WTC11 (cell line): ENCODE measurements around the gene SLIT1. TPM values are rescaled to one million over a fixed set of nuclear protein-coding genes. Genes with fewer than 3 reads are reported as not detected.

Source experiments
- ATAC-seq: fragments of 200-7000 bp; cut with Tn5 transposase; 2 replicates; pipeline ENCODE4 v1.10.0; 2021; ENCODE audit warnings: mild to moderate bottlenecking, moderate library complexity
- CTCF ChIA-PET: fragments of 300-600 bp; sonication (Branson Sonifier 250); formaldehyde crosslinking; loops from one replicate; lab custom pipeline; 2021; ENCODE audit warnings: antibody characterized with exemption; lab: Charles Lee
- POLR2A ChIA-PET: fragments of 350-600 bp; sonication (Branson Sonifier 250); formaldehyde crosslinking; loops from one replicate; lab custom pipeline; 2021; ENCODE audit warnings: antibody characterized with exemption; lab: Charles Lee
- DNase-seq: peaks from one replicate; pipeline ENCODE4 v3.0.0; 2021; ENCODE audit warnings: low spot score
- H3K27ac Mint-ChIP-seq: 2 replicates; pipeline ENCODE4 v1.8.0; 2021; ENCODE audit warnings: mixed read lengths
- H3K27me3 Mint-ChIP-seq: 2 replicates; pipeline ENCODE4 v1.8.0; 2021; ENCODE audit warnings: low read depth, mild to moderate bottlenecking, moderate library complexity, mixed read lengths
- H3K36me3 Mint-ChIP-seq: 2 replicates; pipeline ENCODE4 v1.8.0; 2021; ENCODE audit warnings: mixed read lengths
- H3K4me1 Mint-ChIP-seq: 2 replicates; pipeline ENCODE4 v1.8.0; 2022; ENCODE audit warnings: mixed read lengths
- H3K4me3 Mint-ChIP-seq: 2 replicates; pipeline ENCODE4 v1.8.0; 2021; ENCODE audit warnings: mild to moderate bottlenecking, moderate library complexity, mixed read lengths
- H3K9me3 Mint-ChIP-seq: 2 replicates; pipeline ENCODE4 v1.8.0; 2021; ENCODE audit warnings: mixed read lengths
- CREM ChIP-seq: sonication (generic); formaldehyde crosslinking; IDR thresholded peaks from 2 replicates; pipeline ENCODE4 v1.8.1; 2022; ENCODE audit warnings: mild to moderate bottlenecking, missing genetic modification reagents, moderate library complexity
- CTCF ChIP-seq: fragments of 200-600 bp; IDR thresholded peaks from 2 replicates; pipeline ENCODE4 v1.8.0; 2022; ENCODE audit warnings: antibody characterized with exemption
- FOXP4 ChIP-seq: sonication (generic); formaldehyde crosslinking; IDR thresholded peaks from 2 replicates; pipeline ENCODE4 v1.8.0; 2022; ENCODE audit warnings: mild to moderate bottlenecking, missing genetic modification reagents
- GABPB1 ChIP-seq: sonication (generic); formaldehyde crosslinking; IDR thresholded peaks from 2 replicates; pipeline ENCODE4 v1.8.1; 2023; ENCODE audit warnings: mild to moderate bottlenecking, missing genetic modification reagents
- NFYB ChIP-seq: sonication (generic); formaldehyde crosslinking; conservative IDR thresholded peaks from 2 replicates; pipeline ENCODE4 v1.8.0; 2022; ENCODE audit warnings: low read depth, missing genetic modification reagents
- ZBTB21 ChIP-seq: sonication (generic); formaldehyde crosslinking; IDR thresholded peaks from 2 replicates; pipeline ENCODE4 v1.8.1; 2023; ENCODE audit warnings: mild to moderate bottlenecking, missing genetic modification reagents, borderline replicate concordance
- ZNF219 ChIP-seq: sonication (generic); formaldehyde crosslinking; IDR thresholded peaks from 2 replicates; pipeline ENCODE4 v1.8.0; 2023; ENCODE audit warnings: missing genetic modification reagents, mild to moderate bottlenecking, borderline replicate concordance
- ZNF281 ChIP-seq: sonication (generic); formaldehyde crosslinking; IDR thresholded peaks from 2 replicates; pipeline ENCODE4 v1.8.0; 2023; ENCODE audit warnings: mild to moderate bottlenecking, missing genetic modification reagents
- total RNA-seq: library from RNA; stranded (reverse); gene quantifications from 3 replicates; pipeline ENCODE4 v1.2.3, GENCODE V29; 2021
- TF ChIP-seq, protein P1 (sequence below): fragments of 250-450 bp; sonication (Bioruptor Pico); IDR thresholded peaks from 2 replicates; pipeline ENCODE4 v1.9.0; 2021; ENCODE audit warnings: mild to moderate bottlenecking
- TF ChIP-seq, protein P2 (sequence below): sonication (generic); formaldehyde crosslinking; IDR thresholded peaks from 2 replicates; pipeline ENCODE4 v1.8.0; 2022; ENCODE audit warnings: missing genetic modification reagents
- TF ChIP-seq, protein P3 (sequence below): sonication (generic); formaldehyde crosslinking; conservative IDR thresholded peaks from 2 replicates; pipeline ENCODE4 v1.8.1; 2022; ENCODE audit warnings: mild to moderate bottlenecking, missing genetic modification reagents
- TF ChIP-seq, protein P4 (sequence below): sonication (generic); formaldehyde crosslinking; conservative IDR thresholded peaks from 2 replicates; pipeline ENCODE4 v1.8.1; 2023; ENCODE audit warnings: mild to moderate bottlenecking, low read depth, missing genetic modification reagents, moderate library complexity

SLIT1 gene
- total RNA-seq, 1 experiment from 2014 or later: 1.6 TPM

GRCh38 chr10:97050956-97051496 lies 134.7 kb downstream of the SLIT1 start (continued):
- TF ChIP-seq, protein P1, sequence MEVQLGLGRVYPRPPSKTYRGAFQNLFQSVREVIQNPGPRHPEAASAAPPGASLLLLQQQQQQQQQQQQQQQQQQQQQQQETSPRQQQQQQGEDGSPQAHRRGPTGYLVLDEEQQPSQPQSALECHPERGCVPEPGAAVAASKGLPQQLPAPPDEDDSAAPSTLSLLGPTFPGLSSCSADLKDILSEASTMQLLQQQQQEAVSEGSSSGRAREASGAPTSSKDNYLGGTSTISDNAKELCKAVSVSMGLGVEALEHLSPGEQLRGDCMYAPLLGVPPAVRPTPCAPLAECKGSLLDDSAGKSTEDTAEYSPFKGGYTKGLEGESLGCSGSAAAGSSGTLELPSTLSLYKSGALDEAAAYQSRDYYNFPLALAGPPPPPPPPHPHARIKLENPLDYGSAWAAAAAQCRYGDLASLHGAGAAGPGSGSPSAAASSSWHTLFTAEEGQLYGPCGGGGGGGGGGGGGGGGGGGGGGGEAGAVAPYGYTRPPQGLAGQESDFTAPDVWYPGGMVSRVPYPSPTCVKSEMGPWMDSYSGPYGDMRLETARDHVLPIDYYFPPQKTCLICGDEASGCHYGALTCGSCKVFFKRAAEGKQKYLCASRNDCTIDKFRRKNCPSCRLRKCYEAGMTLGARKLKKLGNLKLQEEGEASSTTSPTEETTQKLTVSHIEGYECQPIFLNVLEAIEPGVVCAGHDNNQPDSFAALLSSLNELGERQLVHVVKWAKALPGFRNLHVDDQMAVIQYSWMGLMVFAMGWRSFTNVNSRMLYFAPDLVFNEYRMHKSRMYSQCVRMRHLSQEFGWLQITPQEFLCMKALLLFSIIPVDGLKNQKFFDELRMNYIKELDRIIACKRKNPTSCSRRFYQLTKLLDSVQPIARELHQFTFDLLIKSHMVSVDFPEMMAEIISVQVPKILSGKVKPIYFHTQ: no peak
- no peak for TF ChIP-seq GABPB1 (CRISPR knock-in tag)
- TF ChIP-seq, all 79 proteins: peak for 0

DNA sequence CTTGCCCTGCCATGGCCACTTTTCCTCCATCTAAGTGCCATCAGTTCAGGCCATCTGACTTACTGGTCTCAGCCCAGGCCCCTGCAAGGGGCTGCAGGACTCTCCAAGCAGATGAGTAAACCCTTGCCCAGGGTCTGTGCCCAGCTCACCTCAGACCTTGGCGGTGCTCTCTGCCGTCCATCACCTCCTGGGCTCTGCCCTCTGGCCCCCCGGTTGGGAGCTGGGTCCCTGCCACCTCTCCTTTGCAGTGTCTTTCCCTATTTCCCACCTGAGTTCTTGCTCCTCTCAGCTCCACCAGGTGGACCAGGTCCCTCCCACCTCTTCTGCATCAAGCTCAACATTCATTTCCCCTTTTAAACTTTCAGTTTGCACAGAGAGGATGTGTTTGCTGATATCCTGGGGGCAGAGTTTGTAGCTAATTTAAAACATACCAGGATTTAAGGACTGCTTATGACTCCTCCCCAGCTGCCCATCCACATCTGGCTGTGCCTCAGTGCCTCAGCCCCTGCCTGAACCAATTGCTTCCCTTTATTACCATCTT lies 135.5 kb downstream of the SLIT1 start:
- ChIA-PET CTCF (interaction anchor here (0.6 to 2.0 kb wide), 8 partner anchors 9 to 639 kb away, joined by 3 to 8 read pairs (median 6); no protein-coding TSS in a partner anchor), POLR2A (no interaction called here)
- Mint-ChIP-seq H3K4me1 (peaks cover 9% of the 10 kb centered on the region; the same call in 1 of the 2 replicates), H3K4me3 (no peak overlapping the region), H3K9me3 (peaks cover 11% of the 10 kb centered on the region), H3K36me3 (peaks cover 3% of the 10 kb centered on the region; the same call in 1 of the 2 replicates), H3K27me3 (no peaks in the 10 kb centered on the region; the same call in 1 of the 2 replicates), H3K27ac (no peak overlapping the region)
- no peak for ATAC-seq
- TF ChIP-seq, protein P2, sequence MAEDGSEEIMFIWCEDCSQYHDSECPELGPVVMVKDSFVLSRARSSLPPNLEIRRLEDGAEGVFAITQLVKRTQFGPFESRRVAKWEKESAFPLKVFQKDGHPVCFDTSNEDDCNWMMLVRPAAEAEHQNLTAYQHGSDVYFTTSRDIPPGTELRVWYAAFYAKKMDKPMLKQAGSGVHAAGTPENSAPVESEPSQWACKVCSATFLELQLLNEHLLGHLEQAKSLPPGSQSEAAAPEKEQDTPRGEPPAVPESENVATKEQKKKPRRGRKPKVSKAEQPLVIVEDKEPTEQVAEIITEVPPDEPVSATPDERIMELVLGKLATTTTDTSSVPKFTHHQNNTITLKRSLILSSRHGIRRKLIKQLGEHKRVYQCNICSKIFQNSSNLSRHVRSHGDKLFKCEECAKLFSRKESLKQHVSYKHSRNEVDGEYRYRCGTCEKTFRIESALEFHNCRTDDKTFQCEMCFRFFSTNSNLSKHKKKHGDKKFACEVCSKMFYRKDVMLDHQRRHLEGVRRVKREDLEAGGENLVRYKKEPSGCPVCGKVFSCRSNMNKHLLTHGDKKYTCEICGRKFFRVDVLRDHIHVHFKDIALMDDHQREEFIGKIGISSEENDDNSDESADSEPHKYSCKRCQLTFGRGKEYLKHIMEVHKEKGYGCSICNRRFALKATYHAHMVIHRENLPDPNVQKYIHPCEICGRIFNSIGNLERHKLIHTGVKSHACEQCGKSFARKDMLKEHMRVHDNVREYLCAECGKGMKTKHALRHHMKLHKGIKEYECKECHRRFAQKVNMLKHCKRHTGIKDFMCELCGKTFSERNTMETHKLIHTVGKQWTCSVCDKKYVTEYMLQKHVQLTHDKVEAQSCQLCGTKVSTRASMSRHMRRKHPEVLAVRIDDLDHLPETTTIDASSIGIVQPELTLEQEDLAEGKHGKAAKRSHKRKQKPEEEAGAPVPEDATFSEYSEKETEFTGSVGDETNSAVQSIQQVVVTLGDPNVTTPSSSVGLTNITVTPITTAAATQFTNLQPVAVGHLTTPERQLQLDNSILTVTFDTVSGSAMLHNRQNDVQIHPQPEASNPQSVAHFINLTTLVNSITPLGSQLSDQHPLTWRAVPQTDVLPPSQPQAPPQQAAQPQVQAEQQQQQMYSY (CRISPR knock-in tag): no peak
- TF ChIP-seq NFYB (no peak), ZBTB21 (CRISPR knock-in tag) (no peak), FOXP4 (CRISPR knock-in tag) (no peak), ZNF219 (no peak), CTCF (no peak), ZNF281 (CRISPR knock-in tag) (no peak), CREM (no peak)
- TF ChIP-seq, protein P3, sequence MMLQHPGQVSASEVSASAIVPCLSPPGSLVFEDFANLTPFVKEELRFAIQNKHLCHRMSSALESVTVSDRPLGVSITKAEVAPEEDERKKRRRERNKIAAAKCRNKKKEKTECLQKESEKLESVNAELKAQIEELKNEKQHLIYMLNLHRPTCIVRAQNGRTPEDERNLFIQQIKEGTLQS (CRISPR knock-in tag): no peak
- TF ChIP-seq, protein P4, sequence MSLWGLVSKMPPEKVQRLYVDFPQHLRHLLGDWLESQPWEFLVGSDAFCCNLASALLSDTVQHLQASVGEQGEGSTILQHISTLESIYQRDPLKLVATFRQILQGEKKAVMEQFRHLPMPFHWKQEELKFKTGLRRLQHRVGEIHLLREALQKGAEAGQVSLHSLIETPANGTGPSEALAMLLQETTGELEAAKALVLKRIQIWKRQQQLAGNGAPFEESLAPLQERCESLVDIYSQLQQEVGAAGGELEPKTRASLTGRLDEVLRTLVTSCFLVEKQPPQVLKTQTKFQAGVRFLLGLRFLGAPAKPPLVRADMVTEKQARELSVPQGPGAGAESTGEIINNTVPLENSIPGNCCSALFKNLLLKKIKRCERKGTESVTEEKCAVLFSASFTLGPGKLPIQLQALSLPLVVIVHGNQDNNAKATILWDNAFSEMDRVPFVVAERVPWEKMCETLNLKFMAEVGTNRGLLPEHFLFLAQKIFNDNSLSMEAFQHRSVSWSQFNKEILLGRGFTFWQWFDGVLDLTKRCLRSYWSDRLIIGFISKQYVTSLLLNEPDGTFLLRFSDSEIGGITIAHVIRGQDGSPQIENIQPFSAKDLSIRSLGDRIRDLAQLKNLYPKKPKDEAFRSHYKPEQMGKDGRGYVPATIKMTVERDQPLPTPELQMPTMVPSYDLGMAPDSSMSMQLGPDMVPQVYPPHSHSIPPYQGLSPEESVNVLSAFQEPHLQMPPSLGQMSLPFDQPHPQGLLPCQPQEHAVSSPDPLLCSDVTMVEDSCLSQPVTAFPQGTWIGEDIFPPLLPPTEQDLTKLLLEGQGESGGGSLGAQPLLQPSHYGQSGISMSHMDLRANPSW (CRISPR knock-in tag): no peak
- DNase-seq: no peak
